OCI-LY1 (cell line): ENCODE results near the gene MPZL1.

ENCODE experiments used
- CTCF ChIP-seq: fragments of 200-600 bp; sonication (generic), shearing (Covaris generic); IDR thresholded peaks from 2 replicates; pipeline ENCODE4 v1.5.1; 2017; ENCODE audit warnings: mild to moderate bottlenecking, antibody characterized with exemption, low read length, moderate library complexity, mixed read lengths
- EZH2 ChIP-seq: fragments of 200-600 bp; sonication (generic), shearing (Covaris generic); IDR thresholded peaks from 2 replicates; pipeline ENCODE4 v1.8.0; 2017; ENCODE audit warnings: borderline replicate concordance, mixed run types, mild to moderate bottlenecking, antibody characterized with exemption, low read length, moderate library complexity, mixed read lengths

- TF ChIP-seq CTCF: no peak
- TF ChIP-seq EZH2: no peak
These were observed 93.9 kb downstream of the MPZL1 start for GRCh38 chr1:167815650-167816049.
